SK-N-SH treated with all-trans-retinoic acid at 6 μM for 48 hours (cell line): Measurements from ENCODE around the gene GRM2.

ENCODE experiments used
- ATAC-seq: fragments of 200-7000 bp; cut with Tn5 transposase; 3 replicates; pipeline ENCODE4 v1.9.1; 2020; ENCODE audit warnings: mild to moderate bottlenecking, moderate library complexity
- ARNTL ChIP-seq: fragments of 450-650 bp; formaldehyde crosslinking; IDR thresholded peaks from 2 replicates; pipeline ENCODE4 v1.5.0; 2020; ENCODE audit warnings: low read depth, mild to moderate bottlenecking, moderate library complexity, borderline replicate concordance
- CSDC2 ChIP-seq: fragments of 250-450 bp; sonication (Bioruptor Pico); IDR thresholded peaks from 2 replicates; pipeline ENCODE4 v1.5.0; 2020; ENCODE audit warnings: mild to moderate bottlenecking, moderate library complexity
- ESRRG ChIP-seq: fragments of 250-450 bp; sonication (Bioruptor Pico); IDR thresholded peaks from 2 replicates; pipeline ENCODE4 v1.6.1; 2021; ENCODE audit warnings: mild to moderate bottlenecking
- GLIS3 ChIP-seq: fragments of 250-450 bp; sonication (Bioruptor Pico); IDR thresholded peaks from 2 replicates; pipeline ENCODE4 v1.5.0; 2020; ENCODE audit warnings: mild to moderate bottlenecking, moderate library complexity
- ISL1 ChIP-seq: fragments of 250-450 bp; sonication (Bioruptor Pico); IDR thresholded peaks from 2 replicates; pipeline ENCODE4 v2.1.2; 2022; ENCODE audit warnings: mild to moderate bottlenecking, moderate library complexity
- OSR1 ChIP-seq: fragments of 250-450 bp; sonication (Bioruptor Pico); IDR thresholded peaks from 2 replicates; pipeline ENCODE4 v1.8.0; 2022; ENCODE audit warnings: moderate library complexity, mild to moderate bottlenecking, inconsistent platforms
- PPARA ChIP-seq: fragments of 250-450 bp; sonication (Bioruptor Pico); IDR thresholded peaks from 2 replicates; pipeline ENCODE4 v1.5.0; 2020; ENCODE audit warnings: mild to moderate bottlenecking, borderline replicate concordance
- SNAI2 ChIP-seq: fragments of 250-450 bp; sonication (Bioruptor Pico); IDR thresholded peaks from 2 replicates; pipeline ENCODE4 v1.5.0; 2020; ENCODE audit warnings: mild to moderate bottlenecking, moderate library complexity
- TCF4 ChIP-seq: fragments of 250-450 bp; sonication (Bioruptor Pico); IDR thresholded peaks from 2 replicates; pipeline ENCODE4 v1.8.0; 2021; ENCODE audit warnings: mild to moderate bottlenecking, moderate library complexity, borderline replicate concordance
- TOX ChIP-seq: fragments of 250-450 bp; sonication (Bioruptor Pico); IDR thresholded peaks from 2 replicates; pipeline ENCODE4 v1.8.0; 2021; ENCODE audit warnings: mild to moderate bottlenecking, moderate library complexity, borderline replicate concordance
- ZNF565 ChIP-seq: fragments of 450-650 bp; formaldehyde crosslinking; conservative IDR thresholded peaks from 2 replicates; pipeline ENCODE4 v1.5.0; 2020; ENCODE audit warnings: low read depth, mild to moderate bottlenecking, moderate library complexity
- ZNF70 ChIP-seq: fragments of 450-650 bp; formaldehyde crosslinking; IDR thresholded peaks from 2 replicates; pipeline ENCODE4 v1.5.0; 2020; ENCODE audit warnings: mild to moderate bottlenecking, moderate library complexity
- ZNF8 ChIP-seq: fragments of 450-650 bp; formaldehyde crosslinking; IDR thresholded peaks from 2 replicates; pipeline ENCODE4 v1.5.0; 2020; ENCODE audit warnings: mild to moderate bottlenecking, moderate library complexity
- TF ChIP-seq, protein P1 (sequence below): fragments of 250-450 bp; sonication (Bioruptor Pico); IDR thresholded peaks from 2 replicates; pipeline ENCODE4 v1.8.0; 2021; ENCODE audit warnings: low read depth, mild to moderate bottlenecking, moderate library complexity, borderline replicate concordance
- TF ChIP-seq, protein P2 (sequence below): fragments of 250-450 bp; sonication (Bioruptor Pico); IDR thresholded peaks from 2 replicates; pipeline ENCODE4 v1.5.1; 2020; ENCODE audit warnings: low read depth, mild to moderate bottlenecking, moderate library complexity
- TF ChIP-seq, protein P3 (sequence below): fragments of 250-450 bp; sonication (Bioruptor Pico); IDR thresholded peaks from 2 replicates; pipeline ENCODE4 v1.5.0; 2020; ENCODE audit warnings: mild to moderate bottlenecking, moderate library complexity
- TF ChIP-seq, protein P4 (sequence below): fragments of 250-450 bp; sonication (Bioruptor Pico); IDR thresholded peaks from 2 replicates; pipeline ENCODE4 v1.5.1; 2021; ENCODE audit warnings: mild to moderate bottlenecking, moderate library complexity
- TF ChIP-seq, protein P5 (sequence below): fragments of 250-450 bp; sonication (Bioruptor Pico); IDR thresholded peaks from 2 replicates; pipeline ENCODE4 v1.8.0; 2020; ENCODE audit warnings: mild to moderate bottlenecking, moderate library complexity, borderline replicate concordance

Gene GRM2

DNA sequence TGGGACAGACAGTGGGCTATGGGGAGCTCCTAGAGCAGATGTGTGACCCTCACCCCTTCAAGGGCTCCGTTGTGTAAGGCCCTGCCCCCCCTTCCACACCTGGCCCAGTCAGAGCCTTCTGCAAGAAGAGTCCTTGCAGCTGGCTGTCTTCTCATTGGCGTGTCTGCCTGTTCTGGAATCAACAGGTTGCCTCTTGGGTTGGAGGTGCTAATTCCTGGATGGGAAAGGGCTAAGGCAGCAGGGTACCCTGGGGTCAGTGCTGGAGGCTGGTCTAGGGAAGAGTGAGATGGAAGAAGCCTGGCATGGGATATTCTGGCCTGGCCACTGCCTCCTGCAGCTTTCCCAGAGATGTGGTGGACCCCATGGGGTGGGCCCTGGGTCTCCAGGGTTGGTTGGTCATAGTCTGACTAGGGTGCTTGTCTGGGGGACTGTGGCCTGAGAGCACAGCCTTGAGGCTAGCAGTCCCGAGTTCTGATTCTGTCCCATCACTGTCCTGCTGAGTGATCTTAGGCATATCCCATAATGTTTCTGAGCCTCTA lies 30.7 kb upstream of the GRM2 start:
- TF ChIP-seq CSDC2 (CRISPR knock-in tag) (no peak), GLIS3 (CRISPR knock-in tag) (no peak)
- TF ChIP-seq, protein P1, sequence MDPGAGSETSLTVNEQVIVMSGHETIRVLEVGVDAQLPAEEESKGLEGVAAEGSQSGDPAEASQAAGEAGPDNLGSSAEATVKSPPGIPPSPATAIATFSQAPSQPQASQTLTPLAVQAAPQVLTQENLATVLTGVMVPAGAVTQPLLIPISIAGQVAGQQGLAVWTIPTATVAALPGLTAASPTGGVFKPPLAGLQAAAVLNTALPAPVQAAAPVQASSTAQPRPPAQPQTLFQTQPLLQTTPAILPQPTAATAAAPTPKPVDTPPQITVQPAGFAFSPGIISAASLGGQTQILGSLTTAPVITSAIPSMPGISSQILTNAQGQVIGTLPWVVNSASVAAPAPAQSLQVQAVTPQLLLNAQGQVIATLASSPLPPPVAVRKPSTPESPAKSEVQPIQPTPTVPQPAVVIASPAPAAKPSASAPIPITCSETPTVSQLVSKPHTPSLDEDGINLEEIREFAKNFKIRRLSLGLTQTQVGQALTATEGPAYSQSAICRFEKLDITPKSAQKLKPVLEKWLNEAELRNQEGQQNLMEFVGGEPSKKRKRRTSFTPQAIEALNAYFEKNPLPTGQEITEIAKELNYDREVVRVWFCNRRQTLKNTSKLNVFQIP, result no peak
- TF ChIP-seq, protein P2, sequence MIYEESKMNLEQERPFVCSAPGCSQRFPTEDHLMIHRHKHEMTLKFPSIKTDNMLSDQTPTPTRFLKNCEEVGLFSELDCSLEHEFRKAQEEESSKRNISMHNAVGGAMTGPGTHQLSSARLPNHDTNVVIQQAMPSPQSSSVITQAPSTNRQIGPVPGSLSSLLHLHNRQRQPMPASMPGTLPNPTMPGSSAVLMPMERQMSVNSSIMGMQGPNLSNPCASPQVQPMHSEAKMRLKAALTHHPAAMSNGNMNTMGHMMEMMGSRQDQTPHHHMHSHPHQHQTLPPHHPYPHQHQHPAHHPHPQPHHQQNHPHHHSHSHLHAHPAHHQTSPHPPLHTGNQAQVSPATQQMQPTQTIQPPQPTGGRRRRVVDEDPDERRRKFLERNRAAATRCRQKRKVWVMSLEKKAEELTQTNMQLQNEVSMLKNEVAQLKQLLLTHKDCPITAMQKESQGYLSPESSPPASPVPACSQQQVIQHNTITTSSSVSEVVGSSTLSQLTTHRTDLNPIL (CRISPR knock-in tag), result no peak
- ATAC-seq, result no peak

DNA sequence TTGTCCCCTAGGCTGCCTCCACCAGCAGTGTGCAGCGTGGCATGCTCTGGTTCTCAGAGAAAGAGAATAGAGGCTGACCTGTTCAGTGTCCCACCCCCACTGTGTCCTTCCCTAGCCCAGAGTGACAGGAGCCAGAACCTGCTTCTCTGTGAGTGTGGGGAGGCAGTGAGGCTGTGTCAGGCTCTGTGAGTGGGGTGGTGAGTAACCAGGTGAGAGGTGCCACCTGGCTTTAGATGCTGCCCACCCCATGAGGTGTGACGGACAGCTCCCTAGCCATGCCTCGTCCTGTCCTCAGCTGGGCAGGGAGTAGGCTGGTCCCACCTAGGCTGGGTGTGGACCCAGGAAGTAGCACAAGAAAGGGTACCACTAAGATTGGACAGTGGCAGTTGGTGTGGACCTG lies 29.5 kb upstream of the GRM2 start:
- no peak for ATAC-seq
- no peak for TF ChIP-seq ESRRG (CRISPR knock-in tag)

DNA sequence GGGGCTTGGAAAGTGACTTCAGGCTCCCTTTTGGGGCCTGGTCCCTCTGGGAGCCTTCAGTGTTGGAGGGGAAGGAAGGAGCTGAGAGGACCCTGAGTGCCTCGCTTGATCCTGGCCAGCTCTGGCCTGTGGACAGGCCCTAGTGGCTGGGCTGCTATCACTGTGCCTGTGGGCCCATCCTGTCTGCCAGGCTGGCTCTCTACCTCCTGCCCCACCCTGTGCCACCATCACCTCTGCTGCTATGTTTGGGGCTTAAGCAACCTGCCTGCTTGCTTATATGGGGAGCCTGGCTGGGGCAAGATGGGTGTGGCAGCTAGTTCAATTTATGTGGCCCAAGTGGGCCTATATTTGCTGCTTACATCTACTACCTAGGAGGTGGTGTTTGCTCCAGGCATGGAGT lies 28.7 kb upstream of the GRM2 start:
- no peak for ATAC-seq
- TF ChIP-seq ISL1 (CRISPR knock-in tag) (no peak), ESRRG (CRISPR knock-in tag) (no peak), ZNF565 (CRISPR knock-in tag) (no peak), ZNF70 (CRISPR knock-in tag) (no peak), ZNF8 (no peak), OSR1 (CRISPR knock-in tag) (no peak), ARNTL (no peak), CSDC2 (CRISPR knock-in tag) (no peak), TCF4 (no peak)
- TF ChIP-seq, protein P2 (CRISPR knock-in tag), result no peak
- TF ChIP-seq, protein P3, sequence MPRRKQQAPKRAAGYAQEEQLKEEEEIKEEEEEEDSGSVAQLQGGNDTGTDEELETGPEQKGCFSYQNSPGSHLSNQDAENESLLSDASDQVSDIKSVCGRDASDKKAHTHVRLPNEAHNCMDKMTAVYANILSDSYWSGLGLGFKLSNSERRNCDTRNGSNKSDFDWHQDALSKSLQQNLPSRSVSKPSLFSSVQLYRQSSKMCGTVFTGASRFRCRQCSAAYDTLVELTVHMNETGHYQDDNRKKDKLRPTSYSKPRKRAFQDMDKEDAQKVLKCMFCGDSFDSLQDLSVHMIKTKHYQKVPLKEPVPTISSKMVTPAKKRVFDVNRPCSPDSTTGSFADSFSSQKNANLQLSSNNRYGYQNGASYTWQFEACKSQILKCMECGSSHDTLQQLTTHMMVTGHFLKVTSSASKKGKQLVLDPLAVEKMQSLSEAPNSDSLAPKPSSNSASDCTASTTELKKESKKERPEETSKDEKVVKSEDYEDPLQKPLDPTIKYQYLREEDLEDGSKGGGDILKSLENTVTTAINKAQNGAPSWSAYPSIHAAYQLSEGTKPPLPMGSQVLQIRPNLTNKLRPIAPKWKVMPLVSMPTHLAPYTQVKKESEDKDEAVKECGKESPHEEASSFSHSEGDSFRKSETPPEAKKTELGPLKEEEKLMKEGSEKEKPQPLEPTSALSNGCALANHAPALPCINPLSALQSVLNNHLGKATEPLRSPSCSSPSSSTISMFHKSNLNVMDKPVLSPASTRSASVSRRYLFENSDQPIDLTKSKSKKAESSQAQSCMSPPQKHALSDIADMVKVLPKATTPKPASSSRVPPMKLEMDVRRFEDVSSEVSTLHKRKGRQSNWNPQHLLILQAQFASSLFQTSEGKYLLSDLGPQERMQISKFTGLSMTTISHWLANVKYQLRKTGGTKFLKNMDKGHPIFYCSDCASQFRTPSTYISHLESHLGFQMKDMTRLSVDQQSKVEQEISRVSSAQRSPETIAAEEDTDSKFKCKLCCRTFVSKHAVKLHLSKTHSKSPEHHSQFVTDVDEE (CRISPR knock-in tag), result no peak
- TF ChIP-seq, protein P4, sequence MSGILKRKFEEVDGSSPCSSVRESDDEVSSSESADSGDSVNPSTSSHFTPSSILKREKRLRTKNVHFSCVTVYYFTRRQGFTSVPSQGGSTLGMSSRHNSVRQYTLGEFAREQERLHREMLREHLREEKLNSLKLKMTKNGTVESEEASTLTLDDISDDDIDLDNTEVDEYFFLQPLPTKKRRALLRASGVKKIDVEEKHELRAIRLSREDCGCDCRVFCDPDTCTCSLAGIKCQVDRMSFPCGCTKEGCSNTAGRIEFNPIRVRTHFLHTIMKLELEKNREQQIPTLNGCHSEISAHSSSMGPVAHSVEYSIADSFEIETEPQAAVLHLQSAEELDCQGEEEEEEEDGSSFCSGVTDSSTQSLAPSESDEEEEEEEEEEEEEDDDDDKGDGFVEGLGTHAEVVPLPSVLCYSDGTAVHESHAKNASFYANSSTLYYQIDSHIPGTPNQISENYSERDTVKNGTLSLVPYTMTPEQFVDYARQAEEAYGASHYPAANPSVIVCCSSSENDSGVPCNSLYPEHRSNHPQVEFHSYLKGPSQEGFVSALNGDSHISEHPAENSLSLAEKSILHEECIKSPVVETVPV (CRISPR knock-in tag), result no peak

DNA sequence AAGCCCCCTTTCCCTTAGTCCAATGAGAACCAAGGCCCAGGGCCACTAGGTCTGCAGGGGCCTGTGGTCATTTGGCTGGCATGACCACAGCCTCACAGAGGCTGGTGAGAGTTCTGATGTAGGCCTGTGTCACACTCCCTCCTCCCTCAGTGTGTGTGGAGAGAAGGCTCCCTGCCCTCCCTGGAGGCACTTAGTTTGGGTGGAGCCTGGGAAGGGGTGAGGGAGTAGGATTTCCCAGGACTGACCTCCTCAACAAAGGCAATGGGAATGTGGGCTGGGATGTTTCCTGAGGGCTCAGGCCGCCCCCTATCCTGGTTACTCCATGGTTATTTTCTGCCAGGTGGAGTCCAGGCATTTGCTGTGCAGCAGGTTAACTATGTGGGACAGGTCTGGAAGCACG lies 28.2 kb upstream of the GRM2 start:
- ATAC-seq, result no peak
- TF ChIP-seq GLIS3 (CRISPR knock-in tag) (no peak), CSDC2 (CRISPR knock-in tag) (no peak), ZNF565 (CRISPR knock-in tag) (no peak), TOX (no peak), PPARA (CRISPR knock-in tag) (no peak), SNAI2 (CRISPR knock-in tag) (no peak), OSR1 (CRISPR knock-in tag) (no peak), ESRRG (CRISPR knock-in tag) (no peak)
- TF ChIP-seq, protein P5, sequence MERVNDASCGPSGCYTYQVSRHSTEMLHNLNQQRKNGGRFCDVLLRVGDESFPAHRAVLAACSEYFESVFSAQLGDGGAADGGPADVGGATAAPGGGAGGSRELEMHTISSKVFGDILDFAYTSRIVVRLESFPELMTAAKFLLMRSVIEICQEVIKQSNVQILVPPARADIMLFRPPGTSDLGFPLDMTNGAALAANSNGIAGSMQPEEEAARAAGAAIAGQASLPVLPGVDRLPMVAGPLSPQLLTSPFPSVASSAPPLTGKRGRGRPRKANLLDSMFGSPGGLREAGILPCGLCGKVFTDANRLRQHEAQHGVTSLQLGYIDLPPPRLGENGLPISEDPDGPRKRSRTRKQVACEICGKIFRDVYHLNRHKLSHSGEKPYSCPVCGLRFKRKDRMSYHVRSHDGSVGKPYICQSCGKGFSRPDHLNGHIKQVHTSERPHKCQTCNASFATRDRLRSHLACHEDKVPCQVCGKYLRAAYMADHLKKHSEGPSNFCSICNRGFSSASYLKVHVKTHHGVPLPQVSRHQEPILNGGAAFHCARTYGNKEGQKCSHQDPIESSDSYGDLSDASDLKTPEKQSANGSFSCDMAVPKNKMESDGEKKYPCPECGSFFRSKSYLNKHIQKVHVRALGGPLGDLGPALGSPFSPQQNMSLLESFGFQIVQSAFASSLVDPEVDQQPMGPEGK, result no peak
- TF ChIP-seq, protein P4 (CRISPR knock-in tag), result no peak
- TF ChIP-seq, protein P3 (CRISPR knock-in tag), result no peak
- TF ChIP-seq, protein P1, result no peak
